HG03159 (cell line): Measurements from ENCODE around the gene METRN.
A peak's percentile ranks its signal among the peaks of the same experiment; 100 is the strongest.
"Not testable (repeated sequence)": the region's sequence is repeated elsewhere in the genome, so short reads cannot be mapped to it uniquely, and the experiment has no call there.

Source experiments
- ATAC-seq: cut with Tn5 transposase; IDR thresholded peaks from one replicate; pipeline ENCODE4 v1.9.1; 2021; ENCODE audit warnings: mild to moderate bottlenecking, moderate library complexity; ENCODE audit not compliant: unreplicated experiment

METRN gene

GRCh38 chr16:708019-708418 lies 6.9 kb upstream of the METRN start:
- ATAC-seq: no peak

GRCh38 chr16:708959-709358 lies 6.0 kb upstream of the METRN start:
- ATAC-seq: no peak

- ATAC-seq: no peak
Observed at GRCh38 chr16:709566-710499, 5.1 kb upstream of the METRN start.

DNA sequence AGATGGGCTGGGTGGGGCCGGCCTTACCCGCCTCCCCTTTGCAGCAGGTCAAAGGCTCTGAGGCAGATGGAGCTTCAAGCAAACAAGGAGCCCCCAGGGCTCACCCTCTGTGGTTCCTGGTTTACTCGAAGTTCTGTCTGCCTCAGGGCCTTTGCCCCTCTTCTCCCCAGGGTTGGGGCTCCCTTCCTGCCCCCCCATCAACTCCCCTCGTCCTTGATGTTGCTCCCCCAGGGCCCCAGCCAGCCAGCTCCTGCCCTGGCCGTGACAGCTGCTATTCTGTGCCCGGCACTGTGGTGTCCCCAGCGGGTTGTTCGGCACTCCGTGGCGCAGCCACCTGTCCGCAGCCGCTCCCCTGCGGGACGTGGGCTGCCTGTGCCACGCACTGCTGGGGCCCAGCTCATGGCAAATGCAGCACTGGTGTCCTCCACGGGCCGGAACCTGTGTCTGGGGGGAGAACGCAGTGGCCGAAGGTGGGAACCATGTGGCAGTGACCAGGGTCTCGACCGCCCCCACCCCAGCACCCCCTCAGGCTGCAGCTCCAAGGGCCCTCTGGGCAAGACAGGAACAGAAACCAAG lies 4.3 kb upstream of the METRN start:
- no peak for ATAC-seq

DNA sequence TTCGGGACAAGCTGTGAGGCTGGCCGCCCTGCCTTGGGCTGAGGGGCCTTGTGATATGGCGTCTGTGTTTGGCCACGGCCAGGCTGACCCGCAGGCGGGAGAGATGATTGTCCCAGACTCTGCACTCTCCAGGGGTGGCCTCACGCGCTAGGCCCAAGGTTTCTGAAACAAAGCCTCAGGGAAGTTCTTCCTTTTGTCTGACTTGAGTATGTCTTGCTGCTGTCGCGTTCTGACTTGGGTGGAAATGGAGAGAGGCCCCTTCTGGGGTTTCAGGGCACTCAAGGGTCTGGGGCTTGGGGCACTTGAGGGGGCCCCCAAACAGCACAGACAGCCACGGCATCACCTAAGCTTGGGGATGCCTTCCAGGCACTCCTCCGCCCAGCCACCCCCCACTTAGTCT lies 3.8 kb upstream of the METRN start:
- ATAC-seq: no peak

DNA sequence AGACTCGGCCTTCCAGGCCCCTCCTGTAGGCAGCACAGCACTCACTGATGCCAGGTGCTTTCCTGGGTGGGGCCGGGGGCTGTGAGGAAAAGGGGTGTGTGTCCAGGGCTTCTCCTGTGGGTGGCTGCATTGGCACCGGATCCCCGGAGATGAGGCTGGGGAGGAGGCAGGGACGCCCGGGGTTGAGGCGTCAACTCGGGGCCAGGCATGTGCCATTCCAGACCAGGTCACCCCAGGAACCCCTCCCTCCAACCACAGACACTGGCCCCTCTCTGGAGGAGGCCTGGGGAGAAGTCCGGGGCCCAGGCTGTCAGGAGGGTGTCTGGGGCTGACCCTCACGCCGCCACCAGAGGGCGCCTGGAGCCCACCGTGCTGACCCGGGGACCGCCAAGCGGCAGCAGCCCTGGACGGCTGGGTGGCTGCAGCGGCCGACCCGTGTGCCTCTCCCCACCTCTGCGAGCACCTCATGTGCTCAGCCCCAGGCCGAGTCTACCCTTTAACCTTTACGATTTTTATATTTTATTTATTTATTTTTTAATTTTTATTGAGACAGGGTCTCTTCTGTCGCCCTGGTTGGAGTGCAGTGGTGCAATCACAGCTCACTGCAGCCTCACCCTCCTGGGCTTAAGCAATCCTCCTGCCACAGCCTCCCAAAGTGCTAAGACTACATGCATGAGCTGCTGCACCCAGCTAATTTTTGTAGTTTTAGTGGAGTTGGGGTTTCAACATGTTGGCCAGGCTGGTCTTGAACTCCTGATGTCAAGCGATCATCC lies 3.2 kb upstream of the METRN start:
- ATAC-seq: no peak

DNA sequence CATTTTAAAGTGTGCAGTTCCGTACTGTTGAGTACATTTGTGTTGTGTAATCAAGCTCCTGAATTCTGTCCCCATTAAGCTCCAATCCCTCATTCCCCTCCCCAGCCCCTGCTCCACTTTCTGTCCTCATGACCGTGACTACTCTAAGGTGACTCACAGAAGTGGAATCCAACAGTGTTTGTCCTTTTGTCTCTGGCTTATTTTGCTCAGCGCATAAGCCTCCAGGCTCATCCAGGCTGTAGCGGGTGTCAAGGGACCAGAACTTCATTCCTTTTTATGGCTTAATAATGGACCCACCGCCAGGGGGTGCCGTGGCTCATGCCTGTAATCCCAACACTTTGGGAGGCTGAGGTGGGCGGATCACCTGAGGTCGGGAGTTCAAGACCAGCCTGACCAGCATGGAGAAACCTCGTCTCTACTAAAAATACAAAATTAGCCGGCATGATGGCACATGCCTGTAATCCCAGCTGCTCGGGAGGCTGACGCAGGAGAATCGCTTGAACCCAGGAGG lies 2.1 kb upstream of the METRN start:
- ATAC-seq: not testable (repeated sequence)

GRCh38 chr16:714079-714478 lies 839 bp upstream of the METRN start:
- no peak for ATAC-seq

DNA sequence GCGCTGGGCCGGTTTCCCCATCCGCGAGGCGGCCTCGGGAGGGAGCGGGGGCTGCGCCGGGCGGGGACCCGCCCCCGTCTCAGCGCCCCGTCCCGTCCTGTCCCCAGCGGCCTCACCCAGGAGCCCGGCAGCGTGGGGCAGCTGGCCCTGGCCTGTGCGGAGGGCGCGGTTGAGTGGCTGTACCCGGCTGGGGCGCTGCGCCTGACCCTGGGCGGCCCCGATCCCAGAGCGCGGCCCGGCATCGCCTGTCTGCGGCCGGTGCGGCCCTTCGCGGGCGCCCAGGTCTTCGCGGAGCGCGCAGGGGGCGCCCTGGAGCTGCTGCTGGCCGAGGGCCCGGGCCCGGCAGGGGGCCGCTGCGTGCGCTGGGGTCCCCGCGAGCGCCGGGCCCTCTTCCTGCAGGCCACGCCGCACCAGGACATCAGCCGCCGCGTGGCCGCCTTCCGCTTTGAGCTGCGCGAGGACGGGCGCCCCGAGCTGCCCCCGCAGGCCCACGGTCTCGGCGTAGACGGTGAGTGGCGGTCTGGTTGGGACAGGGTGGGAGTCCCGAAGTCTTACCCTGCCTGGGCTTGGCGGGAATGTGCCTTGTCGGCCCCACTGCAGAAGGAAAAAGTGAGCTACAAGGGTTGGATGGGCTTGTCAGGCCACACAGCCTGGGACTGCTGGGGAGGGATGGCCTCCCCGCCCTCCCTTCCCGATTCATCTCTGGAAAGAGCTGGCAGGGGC lies 720 bp downstream of the METRN start:
- ATAC-seq: no peak

DNA sequence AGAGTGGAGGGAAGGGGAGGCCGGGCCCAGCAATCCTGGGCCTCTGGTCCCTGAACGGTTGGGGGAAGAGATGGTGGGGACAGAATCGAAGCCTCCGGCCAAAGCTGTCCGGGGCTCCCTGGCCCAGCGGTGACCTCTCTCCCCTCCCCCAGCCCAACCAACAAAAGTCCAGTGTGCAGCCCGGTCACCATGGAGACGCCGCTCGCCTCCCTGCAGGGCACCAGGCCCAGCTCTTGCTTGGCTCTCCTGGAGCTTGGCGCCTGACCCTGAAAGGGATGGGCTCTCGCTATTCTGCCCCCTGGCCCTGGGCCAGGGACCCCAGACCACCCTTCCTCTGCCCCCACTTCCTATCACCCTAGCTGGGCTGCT lies 1.3 kb downstream of the METRN start:
- ATAC-seq: no peak

GRCh38 chr16:716768-717325 lies 1.9 kb downstream of the METRN start:
- ATAC-seq: no peak

- no peak for ATAC-seq
Observed at GRCh38 chr16:717450-718245, 2.7 kb downstream of the METRN start.

DNA sequence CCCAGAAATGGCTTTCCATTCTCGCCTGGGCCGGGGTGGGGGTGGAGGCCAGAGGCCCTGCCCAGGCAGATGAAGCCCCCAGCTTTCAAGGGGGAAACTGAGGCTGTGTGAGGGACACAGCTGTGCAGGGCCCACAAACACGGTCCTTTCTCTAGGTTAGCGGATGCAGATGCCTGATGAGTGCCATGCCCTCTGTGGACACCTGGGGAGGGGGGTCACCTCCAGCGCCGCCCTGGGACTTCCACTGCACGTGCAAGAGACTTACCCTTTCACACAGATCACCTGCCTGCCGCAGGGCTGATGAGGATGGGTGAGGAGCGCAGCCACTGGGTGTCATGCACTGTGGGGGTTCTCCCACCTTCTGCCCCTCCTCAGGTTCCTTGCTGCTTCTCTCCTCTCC lies 3.5 kb downstream of the METRN start:
- no peak for ATAC-seq

GRCh38 chr16:718922-719321 lies 4.0 kb downstream of the METRN start:
- ATAC-seq: no peak

DNA sequence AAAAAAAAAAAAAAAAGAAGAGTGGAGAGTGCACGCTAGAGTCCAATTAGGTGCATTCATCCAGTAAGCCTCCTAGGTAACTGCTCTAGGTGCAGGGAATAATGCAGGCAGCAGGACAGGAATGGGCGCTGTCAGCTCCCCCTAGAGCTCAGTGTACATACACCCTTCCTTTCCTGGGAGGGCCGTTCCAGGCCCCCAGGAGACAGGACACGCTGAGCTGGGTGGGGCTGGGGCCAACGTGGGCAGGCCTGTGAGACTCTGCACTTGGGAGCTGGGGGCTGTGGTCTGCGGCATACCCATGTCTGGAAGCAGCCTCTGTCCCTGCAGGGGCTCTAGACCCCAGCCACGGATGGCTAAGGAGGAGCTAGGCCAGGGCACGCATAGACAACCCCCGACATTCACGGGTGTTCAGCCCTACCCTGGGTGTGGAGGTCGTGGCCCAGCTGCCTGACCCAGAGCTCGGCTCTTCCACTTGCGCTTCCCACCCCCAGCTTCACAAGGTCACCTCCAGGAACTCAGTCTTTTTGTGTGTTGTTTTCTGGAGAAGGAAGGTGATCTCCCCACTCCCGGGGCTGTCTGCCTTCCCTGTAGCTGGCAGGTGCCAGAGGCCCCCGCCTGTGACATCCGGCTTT lies 5.0 kb downstream of the METRN start:
- ATAC-seq: no peak

GRCh38 chr16:720447-720989 lies 5.6 kb downstream of the METRN start:
- ATAC-seq: peak; percentile 18

- ATAC-seq: peak; percentile 69
Observed at GRCh38 chr16:720990-721764, 6.3 kb downstream of the METRN start, which contains the start of gene ANTKMT. ANTKMT (plus strand) TSS chr16:721146; CDS start chr16:721275, 129 bp downstream.
